Fibroblast of skin of abdomen (primary cell): ENCODE data around the gene VAMP5.

Experiments used
- DNase-seq: peaks from one replicate; pipeline ENCODE4 v3.0.0-alpha.2; 2013

The VAMP5 gene

DNA sequence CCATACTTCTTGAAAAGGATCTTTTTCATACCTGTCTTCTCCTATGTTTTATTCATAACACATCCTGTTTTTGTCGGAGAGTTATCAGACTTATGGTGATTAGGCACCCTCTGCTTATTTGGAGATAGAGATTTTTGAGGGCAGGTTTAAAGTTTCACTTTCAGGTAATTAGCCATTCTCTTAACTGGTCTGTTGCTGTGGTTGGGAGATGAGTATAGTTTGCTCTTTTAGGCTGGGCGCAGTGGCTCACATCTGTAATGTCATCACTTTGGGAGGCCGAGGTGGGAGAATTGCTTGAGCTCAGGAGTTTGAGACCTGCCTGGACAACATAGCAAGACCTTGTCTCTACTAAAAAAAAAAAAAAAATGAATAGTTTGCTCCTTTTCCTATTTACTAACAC lies 58.5 kb downstream of the VAMP5 start:
- no peak for DNase-seq
